SH-SY5Y (cell line): ENCODE results near the gene HGS.

ENCODE experiments used
- GATA2 ChIP-seq: IDR thresholded peaks from 2 replicates; pipeline ENCODE4 v1.6.1; 2011; ENCODE audit warnings: mild to moderate bottlenecking, low read depth, low read length
- GATA3 ChIP-seq: IDR thresholded peaks from 2 replicates; pipeline ENCODE4 v1.6.1; 2011; ENCODE audit warnings: low read depth, mild to moderate bottlenecking, low read length, moderate library complexity

- TF ChIP-seq GATA2 (no peak), GATA3 (no peak)
These were observed 6.3 kb downstream of the HGS start for GRCh38 chr17:81690066-81690465.
